ENCODE data around the gene SPTA1.

GRCh38 chr1:158600735-158601134 is 85.8 kb downstream of the SPTA1 start:
- TF ChIP-seq EZH2 (IDR thresholded peaks at IDR 0.05; ENCODE audit: insufficient read depth, poor library complexity, severe bottlenecking) (no peak), EZH2phosphoT487 (IDR thresholded peaks at IDR 0.05; ENCODE audit: insufficient read depth, low read depth) (no peak)
